HAP-1 (cell line): ENCODE data around the gene LMNTD2.

ENCODE experiments used
- DNase-seq, 2 experiments: peaks; one replicate each; pipeline ENCODE4 v3.0.0-alpha.2; 2016 to 2020; ENCODE audit warnings: low spot score in 2 of 2
- H3K27me3 ChIP-seq: fragments of 250-450 bp; sonication (Bioruptor Pico); 2 replicates; pipeline ENCODE4 v1.5.1; 2020; ENCODE audit warnings: low read depth, mild to moderate bottlenecking, moderate library complexity
- H3K36me3 ChIP-seq: fragments of 250-450 bp; sonication (Bioruptor Pico); replicated peaks from 2 replicates; pipeline ENCODE4 v1.5.1; 2020; ENCODE audit warnings: mild to moderate bottlenecking
- H3K4me1 ChIP-seq: fragments of 250-450 bp; sonication (Bioruptor Pico); 2 replicates; pipeline ENCODE4 v1.5.1; 2020; ENCODE audit warnings: mild to moderate bottlenecking
- H3K4me3 ChIP-seq: fragments of 250-450 bp; sonication (Bioruptor Pico); 2 replicates; pipeline ENCODE4 v1.5.1; 2020; ENCODE audit warnings: mild to moderate bottlenecking, moderate library complexity
- H3K9me3 ChIP-seq: fragments of 250-450 bp; sonication (Bioruptor Pico); 2 replicates; pipeline ENCODE4 v1.5.1; 2020; ENCODE audit warnings: mild to moderate bottlenecking, moderate library complexity
- in situ Hi-C: fragments of 300-500 bp; cut with MboI; formaldehyde crosslinking; loops from 3 replicates; pipeline ENCODE4 v1.14.3; 2020; ENCODE audit warnings: low sequenced_read_pairs, inconsistent platforms, mixed read lengths

The LMNTD2 gene, protein sequence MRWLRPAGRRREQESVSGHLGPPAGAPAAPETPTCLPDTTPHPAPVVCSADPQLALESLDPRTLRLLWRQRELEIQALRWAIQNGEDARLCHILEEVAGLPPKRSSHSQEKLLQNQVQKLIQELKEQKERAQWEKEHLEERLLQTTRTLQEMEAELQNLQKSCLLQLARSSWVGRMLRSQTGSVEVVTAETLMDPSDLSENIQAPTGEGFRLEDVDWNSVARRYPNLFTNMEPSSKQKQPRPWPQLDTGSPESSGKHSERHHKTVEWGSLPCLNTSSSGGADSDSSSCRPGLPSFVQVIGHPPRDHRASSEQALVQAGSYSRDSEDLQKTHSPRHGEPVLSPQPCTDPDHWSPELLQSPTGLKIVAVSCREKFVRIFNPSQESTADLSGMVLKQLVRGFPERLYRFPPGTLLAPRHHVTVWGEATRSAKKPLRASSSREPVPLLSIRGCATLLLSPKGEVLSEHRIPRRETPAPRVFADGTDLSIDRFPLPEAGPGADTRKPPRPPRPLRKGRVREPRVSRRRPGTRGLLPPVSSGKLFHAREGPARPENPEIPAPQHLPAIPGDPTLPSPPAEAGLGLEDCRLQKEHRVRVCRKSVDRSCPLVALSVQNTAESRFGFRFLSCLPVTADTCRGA

GRCh38 chr11:560305-561147 is at the start of gene LMNTD2, which contains the start of gene RASSF7:
LMNTD2 (minus strand) TSS chr11:560738; CDS start chr11:560716, 22 bp downstream.
RASSF7 (plus strand) TSS chr11:560970; CDS start chr11:561769, 799 bp downstream.
- DNase-seq, result peak; percentile 85 to 97
- H3K4me1 ChIP-seq, result peaks cover 12% of the 10 kb centered on the region
- in situ Hi-C loops, result loop anchor here (25.0 kb wide), 1 partner anchor 202 kb away; no protein-coding TSS in a partner anchor
- peaks cover 3% of the 10 kb centered on the region; the same call in 1 of the 2 replicates for H3K36me3 ChIP-seq
- no peaks in the 10 kb centered on the region for H3K27me3 ChIP-seq
- no peaks in the 10 kb centered on the region for H3K9me3 ChIP-seq
- peak within 1 kb of the TSS; percentile 46 for H3K4me3 ChIP-seq

GRCh38 chr11:609341-609811 is 48.8 kb upstream of the LMNTD2 start:
- no peaks in the 10 kb centered on the region for H3K27me3 ChIP-seq
- peaks cover 85% of the 10 kb centered on the region for H3K36me3 ChIP-seq
- no peaks in the 10 kb centered on the region for H3K4me1 ChIP-seq
- in situ Hi-C loops, result no loop called here
- no peaks in the 10 kb centered on the region for H3K9me3 ChIP-seq
- H3K4me3 ChIP-seq, result no peak overlapping the region
- DNase-seq, result no peak

DNA sequence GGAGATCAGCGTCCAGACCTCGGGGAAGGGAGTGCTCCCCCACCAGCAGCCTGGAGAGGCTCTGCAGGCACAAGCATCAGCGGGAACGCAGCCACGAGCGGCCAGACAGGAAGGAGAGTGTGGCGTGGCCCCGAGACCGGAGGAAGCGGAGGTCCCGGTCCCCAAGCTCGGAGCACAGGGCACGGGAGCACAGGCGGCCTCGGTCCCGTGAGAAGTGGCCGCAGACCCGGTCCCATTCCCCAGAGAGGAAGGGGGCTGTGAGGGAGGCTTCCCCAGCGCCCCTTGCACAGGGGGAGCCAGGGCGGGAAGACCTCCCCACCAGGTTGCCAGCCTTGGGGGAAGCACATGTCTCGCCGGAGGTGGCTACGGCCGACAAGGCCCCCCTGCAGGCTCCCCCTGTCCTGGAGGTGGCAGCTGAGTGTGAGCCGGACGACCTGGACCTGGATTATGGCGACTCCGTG is 48.3 kb upstream of the LMNTD2 start:
- Histone ChIP-seq H3K36me3 (peaks cover 89% of the 10 kb centered on the region), H3K9me3 (no peaks in the 10 kb centered on the region), H3K4me1 (no peaks in the 10 kb centered on the region), H3K27me3 (no peaks in the 10 kb centered on the region), H3K4me3 (no peak overlapping the region)
- no peak for DNase-seq
- in situ Hi-C loops, result no loop called here

GRCh38 chr11:607971-608659 is 47.6 kb upstream of the LMNTD2 start:
- DNase-seq, result no peak
- no peaks in the 10 kb centered on the region for H3K4me1 ChIP-seq
- no peak overlapping the region for H3K4me3 ChIP-seq
- in situ Hi-C loops, result no loop called here
- no peaks in the 10 kb centered on the region for H3K9me3 ChIP-seq
- no peaks in the 10 kb centered on the region for H3K27me3 ChIP-seq
- peaks cover 92% of the 10 kb centered on the region for H3K36me3 ChIP-seq

- Histone ChIP-seq H3K27me3 (no peaks in the 10 kb centered on the region), H3K36me3 (peaks cover 90% of the 10 kb centered on the region), H3K4me3 (no peak overlapping the region), H3K4me1 (no peaks in the 10 kb centered on the region), H3K9me3 (no peaks in the 10 kb centered on the region)
- in situ Hi-C loops, result no loop called here
- no peak for DNase-seq
Measured at GRCh38 chr11:607020-607780, 46.7 kb upstream of the LMNTD2 start.

GRCh38 chr11:606245-606644 is 45.7 kb upstream of the LMNTD2 start:
- no peak overlapping the region for H3K4me3 ChIP-seq
- DNase-seq, result no peak
- H3K27me3 ChIP-seq, result no peaks in the 10 kb centered on the region
- H3K4me1 ChIP-seq, result no peaks in the 10 kb centered on the region
- in situ Hi-C loops, result no loop called here
- H3K36me3 ChIP-seq, result peaks cover 91% of the 10 kb centered on the region
- H3K9me3 ChIP-seq, result no peaks in the 10 kb centered on the region

DNA sequence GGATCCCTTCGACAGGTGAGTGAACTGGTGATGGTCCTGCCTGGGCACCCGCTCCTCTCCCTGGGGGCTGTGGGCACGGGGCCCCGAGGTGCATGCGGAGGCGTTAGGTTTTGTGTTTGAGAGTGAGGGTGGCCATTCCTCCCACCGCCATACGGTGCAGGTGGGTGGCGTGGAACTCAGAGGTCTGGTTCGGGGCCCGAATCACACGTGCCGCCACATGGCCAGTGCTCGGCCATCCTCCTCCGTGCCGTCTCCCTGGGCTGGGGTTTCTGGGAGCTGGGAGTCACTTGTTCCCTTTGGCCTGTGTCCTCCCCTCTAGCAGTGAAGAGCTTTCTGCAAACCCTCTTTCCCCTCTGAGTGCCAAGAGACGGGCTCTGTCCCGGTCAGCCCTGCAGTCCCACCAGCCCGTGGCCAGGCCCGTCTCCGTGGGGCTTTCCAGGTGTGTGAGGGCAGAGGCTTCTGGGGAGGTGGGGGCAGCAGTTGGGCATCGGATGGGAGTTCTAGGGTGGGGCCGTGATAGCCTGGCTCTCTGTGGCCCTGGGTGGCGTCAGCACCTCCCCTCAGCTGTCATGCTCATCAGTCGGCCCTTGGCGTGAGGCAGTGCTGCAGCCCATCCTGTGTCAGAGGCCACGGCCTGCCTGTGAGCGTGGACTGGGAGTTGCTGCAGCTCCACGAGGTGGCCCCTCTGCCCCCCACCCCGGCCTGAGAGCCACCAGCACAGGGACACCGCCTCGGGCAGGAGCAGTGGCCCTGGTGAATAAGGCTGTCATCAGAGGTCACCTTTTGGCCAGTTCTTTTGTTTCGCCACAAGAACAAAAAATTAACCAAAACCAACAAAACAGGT is 45.0 kb upstream of the LMNTD2 start:
- no peaks in the 10 kb centered on the region for H3K9me3 ChIP-seq
- no peaks in the 10 kb centered on the region for H3K4me1 ChIP-seq
- no peak overlapping the region for H3K4me3 ChIP-seq
- H3K36me3 ChIP-seq, result peaks cover 89% of the 10 kb centered on the region
- no peaks in the 10 kb centered on the region for H3K27me3 ChIP-seq
- in situ Hi-C loops, result no loop called here
- DNase-seq, result no peak

- Histone ChIP-seq H3K36me3 (peaks cover 83% of the 10 kb centered on the region), H3K4me1 (no peaks in the 10 kb centered on the region), H3K9me3 (no peaks in the 10 kb centered on the region), H3K4me3 (no peak overlapping the region), H3K27me3 (no peaks in the 10 kb centered on the region)
- no peak for DNase-seq
- in situ Hi-C loops, result no loop called here
Measured at GRCh38 chr11:603154-603553, 42.6 kb upstream of the LMNTD2 start.

DNA sequence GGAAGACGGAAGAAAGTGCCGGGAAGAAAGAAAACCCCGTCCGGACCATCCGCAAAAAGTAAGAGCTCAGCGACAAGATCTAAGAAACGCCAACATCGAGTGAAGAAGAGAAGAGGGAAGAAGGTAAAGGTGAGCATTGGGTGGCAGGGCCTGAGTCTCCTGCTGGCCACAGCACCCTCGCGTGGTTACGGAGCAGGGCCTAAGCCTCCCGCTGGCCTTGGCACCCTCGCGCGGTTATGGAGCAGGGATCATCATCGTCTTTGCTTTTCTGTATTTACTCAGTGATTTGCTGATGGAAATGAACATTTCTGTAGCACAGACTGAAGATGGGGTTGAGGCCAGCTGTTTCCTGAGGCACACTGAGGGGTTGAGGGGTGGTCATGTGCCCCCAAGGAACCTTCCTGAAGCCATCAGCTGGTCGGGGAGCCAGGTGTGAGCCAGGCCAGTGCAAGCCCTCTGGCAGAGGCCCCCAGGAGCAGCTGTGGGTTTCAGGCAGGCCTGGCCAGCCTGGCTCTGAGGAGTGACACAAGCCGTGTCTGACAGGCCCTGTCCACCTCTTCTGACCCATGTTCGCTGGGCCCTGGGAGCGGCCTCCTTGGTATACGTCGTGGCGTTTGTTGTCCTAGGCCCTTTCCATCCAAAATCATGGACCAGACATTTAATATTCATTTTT is 41.2 kb upstream of the LMNTD2 start:
- peaks cover 81% of the 10 kb centered on the region for H3K36me3 ChIP-seq

GRCh38 chr11:598005-598680 is 37.6 kb upstream of the LMNTD2 start:
- H3K4me1 ChIP-seq, result no peaks in the 10 kb centered on the region
- no peak overlapping the region for H3K4me3 ChIP-seq
- DNase-seq, result no peak
- no peaks in the 10 kb centered on the region for H3K9me3 ChIP-seq
- peaks cover 82% of the 10 kb centered on the region for H3K36me3 ChIP-seq
- H3K27me3 ChIP-seq, result no peaks in the 10 kb centered on the region
- in situ Hi-C loops, result no loop called here

More for the DNA sequence above, 41.2 kb upstream of the LMNTD2 start:
- Histone ChIP-seq H3K9me3 (no peaks in the 10 kb centered on the region), H3K4me1 (no peaks in the 10 kb centered on the region), H3K4me3 (no peak overlapping the region), H3K27me3 (no peaks in the 10 kb centered on the region)
- in situ Hi-C loops, result no loop called here
- DNase-seq, result no peak

DNA sequence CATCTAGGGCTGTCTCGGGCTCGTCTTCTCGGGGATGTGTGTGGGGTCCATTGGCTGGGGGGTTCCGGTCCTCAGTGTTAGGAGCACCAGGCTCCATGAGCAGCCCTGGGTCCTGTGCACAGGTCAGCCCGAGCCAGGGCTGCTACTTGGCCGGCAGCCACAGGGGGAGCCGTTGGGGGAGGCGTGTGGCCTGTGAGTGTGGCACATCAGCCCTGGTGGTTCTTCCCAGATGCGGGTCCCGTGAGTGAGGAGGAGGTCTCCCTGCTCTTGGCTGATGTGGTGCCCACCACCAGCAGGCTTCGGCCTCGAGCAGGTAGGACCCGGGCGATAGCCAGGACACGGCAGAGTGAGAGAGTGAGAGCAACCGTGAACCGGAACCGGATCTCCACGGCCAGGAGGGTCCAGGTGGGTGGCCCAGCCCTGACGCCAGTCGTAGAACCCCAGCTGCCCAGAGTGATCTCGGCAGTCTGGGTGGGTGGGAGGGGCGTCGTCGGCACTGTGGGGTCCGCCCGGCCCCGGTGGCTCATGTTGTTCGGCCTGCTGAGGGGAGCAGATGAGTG is 36.7 kb upstream of the LMNTD2 start:
- peaks cover 84% of the 10 kb centered on the region for H3K36me3 ChIP-seq
- H3K27me3 ChIP-seq, result no peaks in the 10 kb centered on the region
- no peak overlapping the region for H3K4me3 ChIP-seq
- H3K9me3 ChIP-seq, result no peaks in the 10 kb centered on the region
- no peak for DNase-seq
- H3K4me1 ChIP-seq, result no peaks in the 10 kb centered on the region
- in situ Hi-C loops, result no loop called here
